HG03442 (cell line): ENCODE measurements around the gene BCL2L1.

Source experiments
- ATAC-seq: cut with Tn5 transposase; IDR thresholded peaks from one replicate; pipeline ENCODE4 v1.9.1; 2021; ENCODE audit warnings: mild to moderate bottlenecking, moderate library complexity; ENCODE audit not compliant: unreplicated experiment

The BCL2L1 gene

GRCh38 chr20:31615416-31615815, 107.3 kb downstream of the BCL2L1 start:
- no peak for ATAC-seq
